Measurements from ENCODE around the gene MT1A. TPM values are rescaled to one million over a fixed set of nuclear protein-coding genes. Genes with fewer than 3 reads are reported as not detected.
"Not testable (repeated sequence)": the region's sequence is repeated elsewhere in the genome, so short reads cannot be mapped to it uniquely, and the experiment has no call there.

MT1A gene
- total and polyA plus RNA-seq, 5 donors, result 1.6 to 73.4 (median 8.9) TPM

GRCh38 chr16:56662357-56663354 lies 24.2 kb downstream of the MT1A start:
- H3K27me3 ChIP-seq (ENCODE audit: control insufficient read depth, insufficient read depth), result no peaks in the 10 kb centered on the region
- no peak for ATAC-seq
- intact Hi-C loops (cut with DNase I), result no loop called here

GRCh38 chr16:56664506-56664905 lies 26.0 kb downstream of the MT1A start:
- Histone ChIP-seq H3K4me3 (ENCODE audit: low read length) (no peak overlapping the region), H3K27ac (ENCODE audit: low read length) (no peak overlapping the region), H3K4me1 (ENCODE audit: control insufficient read depth, insufficient read depth, low read length) (peaks cover under 1% of the 10 kb centered on the region), H3K27me3 (ENCODE audit: control insufficient read depth, insufficient read depth) (no peaks in the 10 kb centered on the region), H3K9me3 (ENCODE audit: control insufficient read depth, low read length) (no peaks in the 10 kb centered on the region)
- 93% methylated on average over 1 of the region's 1 CpG for WGBS
- no peak for ATAC-seq
- no peak for DNase-seq
- intact Hi-C loops (cut with DNase I), result no loop called here

More at GRCh38 chr16:56662357-56663354, 24.2 kb downstream of the MT1A start:
- H3K4me1 ChIP-seq (ENCODE audit: control insufficient read depth, insufficient read depth, low read length), result no peaks in the 10 kb centered on the region
- H3K27ac ChIP-seq (ENCODE audit: low read length), result no peak overlapping the region
- DNase-seq, result no peak
- 11% methylated on average over 48 of the region's 48 CpGs for WGBS
- H3K9me3 ChIP-seq (ENCODE audit: control insufficient read depth, low read length), result no peaks in the 10 kb centered on the region
- H3K4me3 ChIP-seq (ENCODE audit: low read length), result peak overlapping the region; percentile 1

GRCh38 chr16:56665286-56666261 lies 27.1 kb downstream of the MT1A start:
- H3K27me3 ChIP-seq (ENCODE audit: control insufficient read depth, insufficient read depth); ATAC-seq; H3K9me3 ChIP-seq (ENCODE audit: control insufficient read depth, low read length); H3K27ac ChIP-seq (ENCODE audit: low read length); H3K4me3 ChIP-seq (ENCODE audit: low read length); intact Hi-C loops (cut with DNase I); DNase-seq; H3K4me1 ChIP-seq (ENCODE audit: control insufficient read depth, insufficient read depth, low read length): not testable (repeated sequence)
- WGBS, result 69% methylated on average over 8 of the region's 8 CpGs

GRCh38 chr16:56667581-56668571 lies 29.4 kb downstream of the MT1A start, which contains the start of gene MT1G:
MT1G (minus strand) TSS chr16:56668065; CDS start chr16:56667993, 72 bp downstream.
- peaks cover 3% of the 10 kb centered on the region for H3K4me1 ChIP-seq (ENCODE audit: control insufficient read depth, insufficient read depth, low read length)
- no peak within 1 kb of the TSS for H3K27ac ChIP-seq (ENCODE audit: low read length)
- ATAC-seq, result peak; percentile 83 to 90
- peak; percentile 61 to 83 (median 77) for DNase-seq
- 11% methylated on average over 46 of the region's 46 CpGs for WGBS
- intact Hi-C loops (cut with DNase I), result no loop called here
- H3K27me3 ChIP-seq (ENCODE audit: control insufficient read depth, insufficient read depth), result no peaks in the 10 kb centered on the region
- no peak within 1 kb of the TSS for H3K4me3 ChIP-seq (ENCODE audit: low read length)
- H3K9me3 ChIP-seq (ENCODE audit: control insufficient read depth, low read length), result no peaks in the 10 kb centered on the region

GRCh38 chr16:56669005-56669839 lies 30.8 kb downstream of the MT1A start, which contains the start of gene MT1H:
MT1H (plus strand) TSS chr16:56669814; CDS start chr16:56669885, 71 bp downstream.
- no peak within 1 kb of the TSS for H3K27ac ChIP-seq (ENCODE audit: low read length)
- no peaks in the 10 kb centered on the region for H3K9me3 ChIP-seq (ENCODE audit: control insufficient read depth, low read length)
- intact Hi-C loops (cut with DNase I), result no loop called here
- WGBS, result 10% methylated on average over 38 of the region's 38 CpGs
- H3K4me1 ChIP-seq (ENCODE audit: control insufficient read depth, insufficient read depth, low read length), result peaks cover 3% of the 10 kb centered on the region
- no peaks in the 10 kb centered on the region for H3K27me3 ChIP-seq (ENCODE audit: control insufficient read depth, insufficient read depth)
- no peak for DNase-seq
- H3K4me3 ChIP-seq (ENCODE audit: low read length), result no peak within 1 kb of the TSS
- peak; percentile 15 to 20 for ATAC-seq

DNA sequence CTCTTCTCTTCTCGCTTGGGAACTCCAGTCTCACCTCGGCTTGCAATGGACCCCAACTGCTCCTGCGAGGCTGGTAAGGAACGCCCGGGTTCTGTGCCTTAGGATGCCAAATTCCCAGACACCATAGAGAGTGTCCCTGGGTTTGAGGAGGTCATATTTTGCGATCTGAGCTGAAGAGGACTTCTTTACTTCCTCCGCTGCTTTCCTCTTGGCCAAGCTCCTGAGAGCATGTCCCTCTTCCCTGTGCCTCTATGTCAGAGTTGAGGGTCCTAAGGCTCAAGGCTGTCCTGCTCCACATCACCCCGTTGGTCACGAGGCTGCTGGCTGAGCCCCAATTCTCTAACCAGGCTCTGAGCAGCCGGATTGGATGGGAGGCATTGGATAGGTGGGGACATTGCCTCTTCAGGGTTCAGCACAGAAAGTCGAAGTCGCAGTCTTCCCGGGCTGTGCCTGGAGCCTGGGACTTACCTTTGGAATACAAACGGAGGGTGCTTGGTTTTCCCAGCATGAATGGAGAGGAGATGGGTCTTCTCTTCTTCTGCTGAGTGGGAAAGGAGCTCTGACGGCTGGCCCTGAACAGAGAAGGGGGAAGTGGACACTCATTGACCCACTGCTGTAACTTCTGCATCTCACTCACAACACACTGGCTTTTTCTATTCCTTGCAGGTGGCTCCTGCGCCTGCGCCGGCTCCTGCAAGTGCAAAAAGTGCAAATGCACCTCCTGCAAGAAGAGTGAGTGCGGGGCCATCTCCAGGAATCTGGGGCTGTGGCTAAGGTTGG lies 31.6 kb downstream of the MT1A start:
- ATAC-seq (no peak), DNase-seq (no peak)
- Histone ChIP-seq H3K27me3 (ENCODE audit: control insufficient read depth, insufficient read depth) (no peaks in the 10 kb centered on the region), H3K9me3 (ENCODE audit: control insufficient read depth, low read length) (no peaks in the 10 kb centered on the region), H3K27ac (ENCODE audit: low read length) (no peak overlapping the region), H3K4me1 (ENCODE audit: control insufficient read depth, insufficient read depth, low read length) (peaks cover 3% of the 10 kb centered on the region), H3K4me3 (ENCODE audit: low read length) (no peak overlapping the region)
- intact Hi-C loops (cut with DNase I), result no loop called here
- 11% methylated on average over 19 of the region's 19 CpGs for whole genome bisulfite sequencing

DNA sequence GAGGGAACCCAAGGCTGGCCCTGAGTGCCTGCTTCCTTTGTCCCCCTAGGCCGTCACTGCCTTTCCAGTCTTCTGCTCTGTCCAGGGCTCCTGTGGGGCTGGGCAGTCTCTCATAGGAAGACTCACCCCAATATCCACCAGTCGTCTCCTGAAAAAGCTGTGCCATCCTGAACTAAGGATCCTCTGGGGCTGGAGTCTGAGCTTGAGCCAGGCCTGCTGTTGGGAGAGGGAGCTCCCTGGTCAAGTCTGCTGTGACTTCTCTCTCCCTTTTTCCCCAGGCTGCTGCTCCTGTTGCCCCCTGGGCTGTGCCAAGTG lies 32.1 kb downstream of the MT1A start:
- Histone ChIP-seq H3K27me3 (ENCODE audit: control insufficient read depth, insufficient read depth) (no peaks in the 10 kb centered on the region), H3K4me1 (ENCODE audit: control insufficient read depth, insufficient read depth, low read length) (peaks cover 3% of the 10 kb centered on the region), H3K27ac (ENCODE audit: low read length) (no peak overlapping the region), H3K4me3 (ENCODE audit: low read length) (no peak overlapping the region), H3K9me3 (ENCODE audit: control insufficient read depth, low read length) (no peaks in the 10 kb centered on the region)
- no peak for ATAC-seq
- WGBS, result 57% methylated on average over 2 of the region's 2 CpGs
- no peak for DNase-seq
- intact Hi-C loops (cut with DNase I), result no loop called here

DNA sequence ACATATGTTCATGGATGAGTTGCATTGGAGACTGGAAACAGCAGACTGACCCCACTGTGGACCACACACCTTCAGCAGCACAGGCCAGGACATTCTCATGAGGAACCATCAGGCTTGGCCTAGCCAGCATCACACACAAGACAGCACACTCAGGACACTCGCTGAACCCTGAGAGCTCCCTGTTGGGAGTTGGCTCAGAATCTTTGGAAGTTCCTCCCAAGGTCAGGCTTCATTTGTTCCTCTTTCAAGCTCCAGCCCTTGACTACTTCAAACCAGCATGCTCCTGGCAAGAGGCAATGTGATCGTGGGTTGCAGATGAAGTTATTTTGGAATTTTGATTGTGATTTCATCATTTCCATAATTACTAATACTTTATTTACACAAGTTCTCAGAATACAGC lies 33.2 kb downstream of the MT1A start:
- H3K27ac ChIP-seq (ENCODE audit: low read length); H3K27me3 ChIP-seq (ENCODE audit: control insufficient read depth, insufficient read depth); H3K4me1 ChIP-seq (ENCODE audit: control insufficient read depth, insufficient read depth, low read length); intact Hi-C loops (cut with DNase I); H3K9me3 ChIP-seq (ENCODE audit: control insufficient read depth, low read length); DNase-seq; H3K4me3 ChIP-seq (ENCODE audit: low read length); ATAC-seq: not testable (repeated sequence)
- WGBS, result 53% methylated on average over 2 of the region's 2 CpGs

- H3K9me3 ChIP-seq (ENCODE audit: control insufficient read depth, low read length); intact Hi-C loops (cut with DNase I); H3K4me1 ChIP-seq (ENCODE audit: control insufficient read depth, insufficient read depth, low read length); H3K27ac ChIP-seq (ENCODE audit: low read length); DNase-seq; H3K27me3 ChIP-seq (ENCODE audit: control insufficient read depth, insufficient read depth); H3K4me3 ChIP-seq (ENCODE audit: low read length); ATAC-seq: not testable (repeated sequence)
- WGBS, result 68% methylated on average over 3 of the region's 3 CpGs
These were observed 33.7 kb downstream of the MT1A start for GRCh38 chr16:56672171-56672570.
